GM19025 (cell line): Measurements from ENCODE around the gene RALGDS.

ENCODE experiments used
- ATAC-seq: cut with Tn5 transposase; IDR thresholded peaks from one replicate; pipeline ENCODE4 v1.9.1; 2021; ENCODE audit warnings: mild to moderate bottlenecking, low read depth, moderate library complexity; ENCODE audit not compliant: unreplicated experiment

Gene RALGDS

GRCh38 chr9:133108794-133109641, 12.0 kb downstream of the RALGDS start:
- ATAC-seq: no peak

GRCh38 chr9:133107961-133108793, 12.9 kb downstream of the RALGDS start:
- no peak for ATAC-seq

- ATAC-seq: no peak
Observed at GRCh38 chr9:133107245-133107722, 13.8 kb downstream of the RALGDS start.

- ATAC-seq: no peak
Observed at GRCh38 chr9:133106511-133107244, 14.4 kb downstream of the RALGDS start.

- ATAC-seq: no peak
Observed at GRCh38 chr9:133105461-133105770, 15.6 kb downstream of the RALGDS start.

- no peak for ATAC-seq
Observed at GRCh38 chr9:133104718-133105460, 16.2 kb downstream of the RALGDS start.

GRCh38 chr9:133103987-133104505, 17.0 kb downstream of the RALGDS start:
- no peak for ATAC-seq

GRCh38 chr9:133103183-133103986, 17.7 kb downstream of the RALGDS start:
- ATAC-seq: no peak

GRCh38 chr9:133102190-133103021, 18.6 kb downstream of the RALGDS start:
- ATAC-seq: no peak

GRCh38 chr9:133101356-133102189, 19.5 kb downstream of the RALGDS start:
- no peak for ATAC-seq

GRCh38 chr9:133100506-133101355, 20.3 kb downstream of the RALGDS start:
- no peak for ATAC-seq

GRCh38 chr9:133099726-133100505, 21.1 kb downstream of the RALGDS start:
- ATAC-seq: no peak

- ATAC-seq: no peak
Observed at GRCh38 chr9:133098871-133099270, 22.2 kb downstream of the RALGDS start.

- ATAC-seq: no peak
Observed at GRCh38 chr9:133098104-133098754, 22.8 kb downstream of the RALGDS start.

- ATAC-seq: no peak
Observed at GRCh38 chr9:133094842-133095393, 26.1 kb downstream of the RALGDS start.
